RWPE2 (cell line): ENCODE measurements around the gene RCBTB2.

Experiments
- ATAC-seq: fragments of 200-7000 bp; cut with Tn5 transposase; 3 replicates; pipeline ENCODE4 v1.9.1; 2021; ENCODE audit warnings: low read depth
- DNase-seq: peaks from one replicate; pipeline ENCODE4 v3.0.0-alpha.2; 2020; ENCODE audit warnings: low spot score
- H3K27ac ChIP-seq: fragments of 450-650 bp; 2 replicates; pipeline ENCODE4 v1.5.1; 2017; ENCODE audit warnings: mild to moderate bottlenecking; ENCODE audit not compliant: poor library complexity, severe bottlenecking
- H3K27me3 ChIP-seq: fragments of 250-450 bp; sonication (Bioruptor Pico); 2 replicates; pipeline ENCODE4 v1.5.1; 2021; ENCODE audit warnings: mild to moderate bottlenecking, moderate library complexity; ENCODE audit not compliant: insufficient read depth, poor library complexity, severe bottlenecking
- H3K36me3 ChIP-seq: fragments of 250-450 bp; sonication (Bioruptor Pico); 2 replicates; pipeline ENCODE4 v1.5.1; 2020; ENCODE audit warnings: low read depth, mild to moderate bottlenecking, moderate library complexity
- H3K4me1 ChIP-seq: fragments of 250-450 bp; sonication (Bioruptor Pico); 2 replicates; pipeline ENCODE4 v1.5.1; 2021; ENCODE audit warnings: mild to moderate bottlenecking, moderate library complexity; ENCODE audit not compliant: insufficient read depth, poor library complexity, severe bottlenecking
- H3K4me3 ChIP-seq: fragments of 250-450 bp; sonication (Bioruptor Pico); 2 replicates; pipeline ENCODE4 v1.5.1; 2021; ENCODE audit warnings: mild to moderate bottlenecking, moderate library complexity; ENCODE audit not compliant: severe bottlenecking
- H3K9me3 ChIP-seq: fragments of 250-450 bp; sonication (Bioruptor Pico); 2 replicates; pipeline ENCODE4 v1.5.1; 2021; ENCODE audit warnings: mild to moderate bottlenecking, moderate library complexity; ENCODE audit not compliant: severe bottlenecking
- TF ChIP-seq, protein P1 (sequence below): fragments of 450-650 bp; IDR thresholded peaks from one replicate; pipeline ENCODE4 v1.5.1; 2017; ENCODE audit warnings: mild to moderate bottlenecking, moderate library complexity; ENCODE audit not compliant: poor library complexity, severe bottlenecking

RCBTB2 gene

DNA sequence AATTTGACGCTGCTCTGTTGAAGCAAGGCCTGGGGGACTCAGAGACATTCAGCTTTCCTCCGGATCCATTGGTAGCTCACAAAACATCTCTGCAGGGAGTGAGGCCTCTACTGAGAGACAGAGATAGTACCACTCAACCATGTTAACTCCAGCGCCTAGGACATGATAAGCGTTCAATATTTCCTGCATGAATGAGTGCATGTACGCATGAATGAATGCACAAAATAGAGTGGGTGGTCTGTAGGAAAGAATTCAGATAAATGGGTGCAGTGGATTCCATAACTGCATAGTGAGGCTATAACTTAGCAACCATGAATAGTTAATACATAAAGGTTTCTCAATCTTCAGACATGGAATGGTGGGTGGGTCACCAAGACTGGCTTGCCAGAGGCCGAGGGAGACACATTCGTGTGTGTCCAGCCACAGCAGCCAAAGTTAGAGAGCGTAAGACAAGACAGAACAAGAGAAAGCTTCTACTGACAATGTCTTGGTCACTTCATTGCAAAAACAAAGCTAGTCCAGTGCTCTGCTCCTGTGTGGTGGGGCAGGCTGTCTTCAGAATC is 36.3 kb upstream of the RCBTB2 start:
- Histone ChIP-seq H3K9me3 (no peaks in the 10 kb centered on the region), H3K4me3 (no peak overlapping the region), H3K27me3 (no peaks in the 10 kb centered on the region), H3K27ac (no peak overlapping the region), H3K36me3 (no peaks in the 10 kb centered on the region), H3K4me1 (peaks cover 15% of the 10 kb centered on the region)
- ATAC-seq (no peak), DNase-seq (no peak)
- TF ChIP-seq, protein P1, sequence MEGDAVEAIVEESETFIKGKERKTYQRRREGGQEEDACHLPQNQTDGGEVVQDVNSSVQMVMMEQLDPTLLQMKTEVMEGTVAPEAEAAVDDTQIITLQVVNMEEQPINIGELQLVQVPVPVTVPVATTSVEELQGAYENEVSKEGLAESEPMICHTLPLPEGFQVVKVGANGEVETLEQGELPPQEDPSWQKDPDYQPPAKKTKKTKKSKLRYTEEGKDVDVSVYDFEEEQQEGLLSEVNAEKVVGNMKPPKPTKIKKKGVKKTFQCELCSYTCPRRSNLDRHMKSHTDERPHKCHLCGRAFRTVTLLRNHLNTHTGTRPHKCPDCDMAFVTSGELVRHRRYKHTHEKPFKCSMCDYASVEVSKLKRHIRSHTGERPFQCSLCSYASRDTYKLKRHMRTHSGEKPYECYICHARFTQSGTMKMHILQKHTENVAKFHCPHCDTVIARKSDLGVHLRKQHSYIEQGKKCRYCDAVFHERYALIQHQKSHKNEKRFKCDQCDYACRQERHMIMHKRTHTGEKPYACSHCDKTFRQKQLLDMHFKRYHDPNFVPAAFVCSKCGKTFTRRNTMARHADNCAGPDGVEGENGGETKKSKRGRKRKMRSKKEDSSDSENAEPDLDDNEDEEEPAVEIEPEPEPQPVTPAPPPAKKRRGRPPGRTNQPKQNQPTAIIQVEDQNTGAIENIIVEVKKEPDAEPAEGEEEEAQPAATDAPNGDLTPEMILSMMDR, result no peak

DNA sequence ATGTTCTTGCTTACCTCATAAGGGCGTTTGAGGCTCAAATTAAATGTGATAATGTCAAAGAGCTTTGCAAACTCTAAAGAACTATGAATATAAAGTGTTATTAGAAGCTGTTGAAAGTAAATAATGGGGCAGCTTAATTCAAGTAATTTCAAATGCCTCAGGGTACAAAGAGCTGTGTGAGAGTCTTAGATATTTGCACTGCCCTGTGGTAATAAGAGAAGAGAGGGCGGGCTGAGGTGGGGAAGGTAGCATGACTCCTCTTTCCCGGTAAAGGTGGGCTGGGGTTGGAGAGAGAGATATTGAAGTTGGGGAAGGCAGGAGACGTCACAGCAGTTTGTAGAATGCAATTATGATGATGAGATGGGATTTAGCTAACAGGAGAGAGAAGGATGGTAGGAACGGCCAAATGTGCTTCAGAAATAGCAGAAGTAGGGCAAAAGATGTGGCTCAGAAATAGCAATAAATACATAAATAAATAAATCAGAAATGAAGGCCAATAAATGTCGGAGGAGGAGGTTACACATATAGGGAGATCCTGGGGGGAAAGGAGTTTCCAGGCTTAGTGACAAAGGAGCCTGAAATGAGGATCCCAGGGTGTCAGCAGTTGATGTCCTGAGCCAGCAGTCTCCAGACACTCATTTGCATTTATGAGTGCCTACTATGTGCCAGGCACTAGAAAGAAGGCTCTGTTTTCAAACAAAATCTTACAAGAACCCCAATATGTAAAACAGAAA is 35.7 kb upstream of the RCBTB2 start:
- TF ChIP-seq, protein P1, result no peak
- ATAC-seq (no peak), DNase-seq (no peak)
- Histone ChIP-seq H3K27me3 (no peaks in the 10 kb centered on the region), H3K9me3 (no peaks in the 10 kb centered on the region), H3K27ac (peak overlapping the region; percentile 20), H3K4me1 (peaks cover 15% of the 10 kb centered on the region), H3K36me3 (no peaks in the 10 kb centered on the region), H3K4me3 (no peak overlapping the region)

DNA sequence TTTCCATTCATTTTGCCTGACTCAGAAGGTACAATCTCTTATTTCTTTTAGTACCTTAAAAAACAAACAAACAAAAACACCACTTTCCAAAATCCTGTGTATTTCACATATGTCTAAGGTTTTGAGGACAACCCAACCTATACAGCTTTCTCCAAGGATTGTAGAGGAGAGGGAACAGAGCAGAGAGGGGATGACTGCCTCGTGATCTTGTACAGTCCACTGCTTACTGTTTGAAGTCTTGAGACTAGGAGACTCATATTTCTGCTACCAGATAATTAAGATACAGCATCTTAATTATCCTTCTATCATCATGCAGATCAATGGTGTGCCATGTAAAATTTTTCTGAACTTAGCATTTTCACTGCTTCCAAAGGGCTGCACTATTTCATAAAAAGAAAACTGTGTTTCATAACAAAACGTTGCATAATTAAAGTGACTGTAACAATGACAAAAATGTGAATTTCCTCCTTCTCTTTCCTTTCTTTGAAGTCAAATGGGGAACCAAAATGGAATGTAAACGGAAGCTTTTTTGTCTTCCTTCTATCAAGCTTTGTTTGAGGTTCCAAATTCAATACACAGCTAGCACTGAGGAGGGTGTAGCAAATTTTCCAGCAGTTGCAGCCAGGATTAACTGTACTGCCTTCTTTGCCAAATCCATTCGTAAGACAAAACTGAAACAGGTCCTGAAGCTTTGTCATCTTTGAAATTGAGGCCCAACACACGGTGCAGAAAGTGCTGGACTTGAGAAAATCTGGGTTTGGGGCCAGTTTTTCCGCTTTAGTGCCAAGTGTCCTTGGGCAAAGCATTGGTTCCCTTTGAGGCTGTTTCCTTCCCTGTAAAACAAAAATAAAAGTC is 34.9 kb upstream of the RCBTB2 start:
- peak overlapping the region; percentile 20 for H3K27ac ChIP-seq

DNA sequence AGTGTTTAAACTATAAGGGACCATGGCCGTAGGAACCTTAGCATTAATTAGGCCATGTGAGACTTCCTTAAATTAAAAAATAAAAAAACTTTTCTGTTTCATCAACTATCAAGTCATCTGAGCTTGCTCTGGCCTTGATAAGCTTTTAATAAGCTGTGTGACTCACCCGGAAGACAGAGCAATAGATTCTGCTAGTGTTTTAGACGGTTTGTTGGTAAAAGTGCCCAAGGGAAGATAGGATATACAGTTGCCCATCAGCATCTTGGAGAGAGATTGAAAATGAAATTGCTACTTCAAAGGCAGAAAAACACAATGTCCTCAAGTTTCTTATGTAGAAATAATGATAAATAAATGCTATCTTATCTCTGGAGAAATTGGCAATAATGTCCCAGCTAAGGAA is 31.2 kb upstream of the RCBTB2 start:
- Histone ChIP-seq H3K4me3 (no peak overlapping the region), H3K27ac (no peak overlapping the region), H3K27me3 (no peaks in the 10 kb centered on the region), H3K4me1 (peaks cover 28% of the 10 kb centered on the region), H3K9me3 (no peaks in the 10 kb centered on the region), H3K36me3 (no peaks in the 10 kb centered on the region)
- TF ChIP-seq, protein P1, result no peak
- ATAC-seq (no peak), DNase-seq (no peak)

More for the DNA sequence above, 34.9 kb upstream of the RCBTB2 start:
- Histone ChIP-seq H3K4me3 (no peak overlapping the region), H3K4me1 (peaks cover 15% of the 10 kb centered on the region), H3K36me3 (no peaks in the 10 kb centered on the region), H3K27me3 (no peaks in the 10 kb centered on the region), H3K9me3 (no peaks in the 10 kb centered on the region)
- ATAC-seq, result peak; percentile 58; the same call in 2 of the 3 replicates
- TF ChIP-seq, protein P1, result no peak
- no peak for DNase-seq
